SKM-1 treated with dmso at 0.1 percent for 144 hours (cell line): ENCODE measurements around the gene PDE1C.
A peak's percentile ranks its signal among the peaks of the same experiment; 100 is the strongest.

Source experiments
- DNase-seq: peaks from one replicate; lab custom pipeline; 2025; ENCODE audit not compliant: unreplicated experiment; lab: John Stamatoyannopoulos, UW

PDE1C gene

GRCh38 chr7:32075612-32076011 lies 5.4 kb upstream of the PDE1C start:
- DNase-seq: no peak

- DNase-seq: no peak
Measured at GRCh38 chr7:32074787-32075585, 4.8 kb upstream of the PDE1C start.

DNA sequence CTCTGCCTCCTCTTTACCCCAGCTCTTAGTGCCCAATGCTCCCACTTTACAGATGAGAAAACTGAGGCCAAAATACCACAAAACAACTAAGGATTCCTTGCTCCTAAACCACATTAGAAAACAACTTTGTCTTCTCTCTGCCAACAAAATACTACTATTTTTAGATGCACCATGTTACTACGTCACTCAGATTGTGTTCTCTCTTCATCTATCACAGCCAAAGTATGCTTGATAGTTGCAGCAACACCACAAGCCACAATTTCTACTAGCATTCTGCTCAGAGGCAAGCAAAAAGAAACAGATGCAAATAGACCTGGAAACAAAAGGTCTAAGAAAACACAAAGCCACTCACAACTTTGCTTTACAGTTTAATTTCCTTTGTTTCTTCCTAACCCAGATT lies 3.3 kb upstream of the PDE1C start:
- DNase-seq: no peak

- DNase-seq: no peak
Measured at GRCh38 chr7:32072397-32072796, 2.2 kb upstream of the PDE1C start.

GRCh38 chr7:32071466-32072091 lies 1.4 kb upstream of the PDE1C start:
- DNase-seq: no peak

DNA sequence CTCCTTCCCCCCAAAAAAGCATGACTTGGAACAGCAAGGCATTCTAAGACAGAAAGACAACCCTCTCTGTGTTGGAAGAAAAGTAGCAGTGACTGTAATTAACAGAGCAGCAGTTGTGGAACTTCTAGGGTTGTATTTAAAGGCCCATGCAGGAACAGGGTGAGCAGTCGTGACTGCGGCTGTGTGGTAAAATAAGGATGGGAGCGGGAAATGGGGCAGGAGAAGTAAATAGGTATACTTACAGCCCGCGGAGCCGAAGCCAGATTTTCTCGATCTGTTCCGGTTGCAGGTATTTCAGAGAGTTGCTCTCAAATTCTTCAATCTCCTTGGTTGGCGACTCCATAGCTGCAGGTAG lies 179 bp downstream of the PDE1C start:
- DNase-seq: no peak

DNA sequence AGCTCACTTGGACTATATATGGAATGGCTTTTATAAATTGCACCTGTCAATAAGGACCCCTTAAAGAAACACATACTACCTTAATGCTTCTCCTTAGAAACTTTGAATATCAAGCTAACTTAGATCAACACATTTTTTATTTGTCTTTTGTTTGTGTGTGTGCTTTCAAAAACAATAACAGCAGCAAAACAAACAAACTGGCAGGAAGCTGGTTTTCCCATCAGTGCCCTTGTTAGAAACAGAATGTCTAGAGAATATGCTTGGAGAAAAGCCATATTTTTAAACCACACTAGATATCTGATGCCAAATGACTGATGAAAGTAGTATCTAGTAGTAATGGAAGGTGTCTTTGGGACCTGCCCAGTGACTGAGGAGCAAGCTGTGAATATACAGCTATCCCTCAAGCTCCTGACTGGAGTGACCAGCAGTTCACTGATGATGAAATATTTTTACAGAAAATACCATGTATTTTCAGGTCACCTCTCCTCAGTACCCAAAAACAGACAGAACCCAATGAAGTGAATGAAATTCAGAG lies 1.0 kb downstream of the PDE1C start:
- no peak for DNase-seq

GRCh38 chr7:32068411-32069101 lies 1.7 kb downstream of the PDE1C start:
- DNase-seq: no peak

DNA sequence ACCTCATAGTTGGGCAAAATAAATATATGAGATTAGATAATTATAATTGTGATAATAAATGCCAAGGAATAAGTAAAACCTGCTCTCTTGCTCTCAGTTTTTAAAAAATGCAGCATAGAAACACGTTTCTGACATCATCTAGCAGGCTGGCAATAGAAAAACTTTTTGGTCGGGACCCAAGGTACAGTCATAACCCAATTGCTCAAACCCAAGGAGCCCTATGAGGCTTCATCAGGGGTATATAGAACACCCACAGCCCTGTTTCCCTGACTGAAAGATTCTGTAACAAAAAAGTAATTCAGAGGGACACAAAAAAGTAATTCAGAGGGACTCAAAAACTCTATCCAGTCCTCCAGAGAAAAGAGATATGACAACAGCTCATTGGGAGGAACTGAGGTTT lies 3.8 kb downstream of the PDE1C start:
- no peak for DNase-seq

- no peak for DNase-seq
Measured at GRCh38 chr7:32063614-32064013, 6.6 kb downstream of the PDE1C start.

GRCh38 chr7:32062150-32062549 lies 8.1 kb downstream of the PDE1C start:
- peak; percentile 15 for DNase-seq

DNA sequence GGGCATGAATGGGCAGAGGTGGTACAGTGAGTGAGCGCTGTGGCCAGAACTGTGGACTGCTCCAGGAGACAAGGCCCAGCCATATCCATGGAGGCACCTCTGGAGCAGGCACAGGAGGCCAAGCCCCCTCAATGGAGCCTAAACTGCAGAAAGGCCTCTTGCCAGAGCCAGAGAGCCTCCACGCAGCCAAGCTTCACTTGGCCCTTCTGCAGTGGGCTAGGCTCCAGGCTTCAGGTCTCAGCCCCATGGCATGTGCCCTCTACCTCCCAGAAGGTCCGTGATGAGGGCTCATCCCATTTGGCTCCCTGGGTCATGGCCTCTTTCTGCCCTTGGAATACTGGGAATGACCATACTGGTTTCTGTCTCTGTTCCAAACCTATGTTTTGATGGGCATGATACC lies 8.9 kb downstream of the PDE1C start:
- DNase-seq: no peak

DNA sequence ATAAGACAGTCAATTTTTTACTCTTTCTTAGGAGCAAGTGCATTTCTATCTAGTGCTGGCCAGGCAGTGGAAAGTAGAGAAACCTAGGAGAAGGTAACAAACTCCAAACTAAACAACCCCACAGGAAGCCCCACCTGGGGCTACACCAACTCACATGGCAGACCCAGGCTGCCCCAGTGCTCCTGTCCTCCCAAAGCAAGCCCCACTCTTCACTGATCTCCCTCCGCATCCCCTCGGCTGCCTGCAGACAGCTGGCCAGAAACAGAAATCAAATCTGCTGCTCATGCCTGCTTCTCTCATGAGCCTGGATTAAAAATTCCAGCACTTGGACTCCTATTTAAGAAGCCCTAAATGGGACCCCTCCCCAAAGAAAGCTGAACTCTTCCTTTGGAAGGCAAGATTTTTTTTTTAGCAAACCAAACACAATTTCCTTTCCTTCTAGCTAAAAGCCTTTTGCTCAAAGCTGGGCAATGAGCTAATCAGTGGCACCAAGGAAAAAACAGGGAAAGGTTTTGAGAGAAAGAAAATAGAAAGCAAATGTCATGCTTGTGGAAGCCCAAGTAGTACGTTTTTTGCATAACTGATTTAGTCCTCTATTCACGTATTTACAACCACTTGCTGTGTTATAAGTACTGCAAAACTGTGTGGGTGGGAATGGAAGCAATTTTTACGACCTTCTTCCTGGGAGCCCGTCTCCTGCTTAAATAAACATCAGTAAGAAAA lies 10.8 kb downstream of the PDE1C start:
- no peak for DNase-seq

DNA sequence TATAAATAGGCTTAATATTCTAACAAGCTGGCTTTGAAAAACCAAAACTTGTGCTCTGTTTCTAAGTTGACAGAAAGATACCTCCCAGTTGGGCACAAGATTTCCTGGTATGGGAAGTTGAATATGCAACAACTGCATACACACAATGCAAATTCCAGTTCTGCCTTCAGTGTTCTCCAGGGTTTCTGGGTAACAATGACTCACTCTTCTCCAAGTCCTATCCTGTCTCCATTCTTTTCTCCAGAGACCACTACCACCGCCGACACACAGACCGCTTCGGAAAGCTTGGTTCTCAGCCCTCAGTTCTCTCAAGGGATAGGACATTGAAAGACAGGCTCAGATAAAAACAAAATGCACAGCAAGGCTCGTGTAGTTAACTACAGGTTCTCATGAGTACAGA lies 12.2 kb downstream of the PDE1C start:
- no peak for DNase-seq

DNA sequence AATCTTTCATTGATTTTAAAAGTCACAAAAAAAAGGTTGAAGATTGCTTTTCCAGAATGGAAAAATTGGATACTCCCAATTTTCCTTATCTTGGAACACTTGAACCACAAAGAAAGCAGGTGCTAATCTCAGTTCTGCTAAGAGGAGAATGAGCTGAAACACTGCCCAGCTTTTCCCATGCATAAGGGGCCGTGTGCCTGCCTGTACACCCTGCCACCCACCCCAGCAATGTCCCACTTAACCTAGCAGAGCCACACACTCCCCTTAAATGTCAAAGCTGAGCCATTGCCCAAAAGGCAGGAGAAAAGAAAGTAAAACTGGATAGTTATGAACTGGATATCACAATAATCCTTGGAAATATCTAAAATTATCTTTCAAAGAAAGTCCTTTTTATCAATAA lies 13.4 kb downstream of the PDE1C start:
- DNase-seq: no peak

GRCh38 chr7:32053204-32053603 lies 17.0 kb downstream of the PDE1C start:
- no peak for DNase-seq

DNA sequence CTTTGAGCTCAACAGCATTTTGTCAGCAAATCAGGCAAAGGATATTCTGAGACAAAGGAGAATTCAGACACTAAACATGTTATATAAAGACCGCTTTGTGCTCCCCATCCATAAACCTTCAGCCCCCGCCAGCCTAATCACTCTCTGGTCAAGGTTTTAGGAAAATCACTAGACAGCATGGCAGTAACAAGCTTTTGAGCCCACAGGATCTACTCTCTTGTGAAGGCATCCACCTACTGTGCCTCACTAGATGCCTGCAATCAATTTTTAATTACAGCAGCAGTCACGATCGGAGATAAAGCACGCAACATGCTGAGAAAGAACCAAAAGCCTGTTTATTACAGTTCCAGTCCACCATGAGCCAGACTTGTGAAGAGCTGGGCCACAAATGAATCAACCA lies 19.1 kb downstream of the PDE1C start:
- no peak for DNase-seq

DNA sequence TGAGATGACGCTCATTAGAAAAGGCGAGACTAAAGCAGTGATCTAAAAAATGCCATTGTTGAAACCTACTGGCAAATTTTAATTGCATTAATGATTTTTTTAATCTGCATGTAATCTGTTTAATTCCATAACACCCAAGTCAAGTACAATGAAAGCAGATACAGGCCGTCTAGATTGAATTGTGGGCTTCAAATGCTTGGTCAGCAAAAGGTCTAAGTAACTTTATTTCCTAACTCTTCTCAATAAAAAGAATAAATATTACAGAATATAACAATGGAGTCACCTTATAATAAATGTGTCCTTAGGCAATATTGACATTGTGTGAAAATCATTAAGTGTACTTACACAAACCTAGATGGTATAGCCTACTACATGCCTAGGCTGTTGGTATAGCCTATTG lies 20.6 kb downstream of the PDE1C start:
- no peak for DNase-seq

DNA sequence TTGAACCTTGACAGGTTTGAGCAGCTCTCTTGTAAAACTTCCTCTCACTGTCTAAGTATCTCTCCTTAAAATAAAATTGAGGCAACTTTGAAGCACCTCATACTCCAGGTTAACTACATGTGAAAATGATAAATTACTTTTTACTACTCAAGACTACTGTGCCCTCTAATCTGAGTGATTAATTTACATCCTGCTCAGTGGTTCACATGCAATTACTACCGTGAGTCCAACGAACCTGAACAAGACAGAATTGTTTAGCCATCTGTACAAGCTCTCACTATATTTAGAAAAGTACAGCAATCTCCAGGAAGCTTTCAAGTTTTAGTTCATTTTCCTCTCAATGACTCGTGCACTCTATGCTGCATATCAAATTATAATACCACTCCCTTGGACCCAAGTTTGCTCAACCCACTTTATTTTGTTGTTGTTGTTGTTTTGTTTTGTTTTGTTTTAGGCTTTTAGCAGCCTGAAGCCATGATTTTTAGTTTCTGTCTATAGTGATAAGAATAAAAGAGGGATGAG lies 21.2 kb downstream of the PDE1C start:
- DNase-seq: no peak

DNA sequence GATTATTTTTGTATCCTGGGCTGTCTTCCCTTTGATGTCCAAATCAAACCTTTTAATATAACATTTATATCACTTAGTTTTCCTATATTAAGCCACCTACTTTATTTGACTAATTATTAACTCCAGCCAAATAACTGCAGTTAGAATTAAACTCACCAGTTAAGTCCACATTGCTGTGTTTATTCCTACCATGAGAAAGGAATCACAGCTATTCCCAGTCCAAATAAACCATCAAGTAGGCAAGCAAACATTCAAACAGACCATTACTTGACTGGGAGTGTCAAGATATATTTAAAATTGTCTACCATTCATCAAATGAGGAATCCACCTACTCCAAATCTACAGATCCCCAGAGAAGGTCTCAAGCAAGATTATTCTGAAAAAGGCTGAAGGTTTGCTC lies 22.4 kb downstream of the PDE1C start:
- DNase-seq: no peak

- no peak for DNase-seq
Measured at GRCh38 chr7:32047075-32047474, 23.1 kb downstream of the PDE1C start.
